Esophagus (tissue), 2 donors: Measurements from ENCODE around the gene PER1. TPM values are rescaled to one million over a fixed set of nuclear protein-coding genes. Genes with fewer than 3 reads are reported as not detected.
A peak's percentile ranks its signal among the peaks of the same experiment; 100 is the strongest.

ENCODE experiments used
- H3K27ac ChIP-seq, 2 donors: one replicate each; pipeline ENCODE4 v1.5.1; 2013; ENCODE audit warnings: low read depth in 2 of 2, mild to moderate bottlenecking in 2 of 2, inconsistent platforms in 1 of 2, low read length in 1 of 2, moderate library complexity in 1 of 2
- H3K27me3 ChIP-seq, 2 donors: one replicate each; pipeline ENCODE4 v1.6.1; 2013; ENCODE audit warnings: low read length in 2 of 2, control low read depth in 1 of 2, mild to moderate bottlenecking in 1 of 2; ENCODE audit not compliant: insufficient read depth in 2 of 2, control insufficient read depth in 1 of 2
- H3K36me3 ChIP-seq, 2 donors: one replicate each; pipeline ENCODE4 v1.6.1; 2013; ENCODE audit warnings: low read length in 1 of 2; ENCODE audit not compliant: control insufficient read depth in 2 of 2, insufficient read depth in 2 of 2
- H3K4me1 ChIP-seq, 2 donors: one replicate each; pipeline ENCODE4 v1.6.1; 2013; ENCODE audit warnings: low read length in 1 of 2; ENCODE audit not compliant: control insufficient read depth in 2 of 2, insufficient read depth in 2 of 2
- H3K4me3 ChIP-seq, 2 donors: one replicate each; pipeline ENCODE4 v1.5.1; 2013; ENCODE audit warnings: low read length in 2 of 2, mild to moderate bottlenecking in 2 of 2, low read depth in 1 of 2, moderate library complexity in 1 of 2
- H3K9me3 ChIP-seq, 2 donors: one replicate each; pipeline ENCODE4 v1.6.1; 2013; ENCODE audit warnings: mild to moderate bottlenecking in 2 of 2, low read depth in 1 of 2, low read length in 1 of 2, moderate library complexity in 1 of 2; ENCODE audit not compliant: control insufficient read depth in 2 of 2, insufficient read depth in 1 of 2
- WGBS, 2 donors: extraction: QIAGEN DNeasy Blood & Tissue Kit; methylation state at CpG; one replicate each; pipeline ENCODE4 v1.1.7; 2013; 5-methylcytosine and 5-hydroxymethylcytosine counted together
- polyA plus RNA-seq, 2 donors: library from polyadenylated mRNA; stranded (reverse); fragments of 200-250 nt; gene quantifications; one replicate each; pipeline ENCODE4 v1.2.3, GENCODE V29; 2013
- donor health status: healthy with polysubstance abuse.
- donor health status: Bipolar disorder and iron deficiency.

Gene PER1
- polyA plus RNA-seq, 2 donors = 44.7 to 85.2 TPM

DNA sequence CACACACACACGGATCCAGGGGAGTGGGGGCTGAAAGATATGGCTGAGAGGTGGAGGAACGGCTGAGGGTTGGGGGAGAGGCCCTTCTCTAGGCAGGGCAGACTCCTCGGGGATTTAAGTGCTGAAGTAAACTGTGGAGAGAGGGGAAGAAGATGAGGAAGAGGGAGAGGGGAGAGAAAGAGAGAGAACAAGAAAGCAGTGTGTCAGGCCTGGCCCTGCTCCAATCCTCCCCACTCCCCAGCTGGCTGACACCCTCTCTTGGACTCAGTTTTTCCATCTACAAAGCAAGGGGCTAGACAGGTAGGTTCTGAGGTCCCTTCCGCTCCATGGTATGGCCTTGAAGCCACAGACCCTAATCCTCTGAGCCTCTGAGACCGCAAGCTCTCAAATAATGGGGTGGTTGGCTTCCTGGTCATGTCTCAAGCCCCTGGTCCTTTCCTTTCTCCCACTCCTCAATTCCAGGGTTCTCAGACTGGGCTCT lies 8.6 kb upstream of the PER1 start:
- Histone ChIP-seq H3K36me3 (peaks cover 0 to 15% of the 10 kb centered on the region in 2 donors), H3K4me3 (no peak overlapping the region), H3K27me3 (no peaks in the 10 kb centered on the region), H3K9me3 (no peaks in the 10 kb centered on the region), H3K4me1 (peaks cover 3 to 24% of the 10 kb centered on the region in 2 donors), H3K27ac (peak overlapping the region; percentile 63 to 86)
- 50 to 51% methylated on average over 5 of the region's 5 CpGs for WGBS, 2 donors

DNA sequence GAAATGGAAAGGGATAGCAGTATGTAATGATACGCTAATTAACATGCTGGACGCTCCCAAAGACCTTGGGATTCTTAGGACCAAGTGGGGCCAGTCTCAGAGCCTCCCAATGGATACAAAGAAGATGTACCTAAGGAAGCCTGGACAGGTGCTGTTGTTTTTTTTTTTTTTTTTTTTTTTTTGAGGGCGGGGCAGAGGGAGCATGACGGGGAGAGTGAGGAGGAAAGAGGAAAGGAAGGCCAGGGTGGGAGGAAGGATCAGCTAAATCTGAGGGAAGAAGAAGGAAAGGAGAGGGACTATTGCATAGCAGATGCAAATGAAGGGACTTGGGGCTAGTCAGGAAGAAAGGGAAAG lies 8.0 kb upstream of the PER1 start:
- WGBS, 2 donors = 71 to 85% methylated on average over 2 to 4 of the region's 4 CpGs
- no peak overlapping the region for H3K4me3 ChIP-seq
- H3K27me3 ChIP-seq = no peaks in the 10 kb centered on the region
- peaks cover 0 to 15% of the 10 kb centered on the region in 2 donors for H3K36me3 ChIP-seq
- peak overlapping the region; percentile 33 to 53 for H3K27ac ChIP-seq
- H3K9me3 ChIP-seq = no peaks in the 10 kb centered on the region
- H3K4me1 ChIP-seq = peaks cover 3 to 24% of the 10 kb centered on the region in 2 donors

DNA sequence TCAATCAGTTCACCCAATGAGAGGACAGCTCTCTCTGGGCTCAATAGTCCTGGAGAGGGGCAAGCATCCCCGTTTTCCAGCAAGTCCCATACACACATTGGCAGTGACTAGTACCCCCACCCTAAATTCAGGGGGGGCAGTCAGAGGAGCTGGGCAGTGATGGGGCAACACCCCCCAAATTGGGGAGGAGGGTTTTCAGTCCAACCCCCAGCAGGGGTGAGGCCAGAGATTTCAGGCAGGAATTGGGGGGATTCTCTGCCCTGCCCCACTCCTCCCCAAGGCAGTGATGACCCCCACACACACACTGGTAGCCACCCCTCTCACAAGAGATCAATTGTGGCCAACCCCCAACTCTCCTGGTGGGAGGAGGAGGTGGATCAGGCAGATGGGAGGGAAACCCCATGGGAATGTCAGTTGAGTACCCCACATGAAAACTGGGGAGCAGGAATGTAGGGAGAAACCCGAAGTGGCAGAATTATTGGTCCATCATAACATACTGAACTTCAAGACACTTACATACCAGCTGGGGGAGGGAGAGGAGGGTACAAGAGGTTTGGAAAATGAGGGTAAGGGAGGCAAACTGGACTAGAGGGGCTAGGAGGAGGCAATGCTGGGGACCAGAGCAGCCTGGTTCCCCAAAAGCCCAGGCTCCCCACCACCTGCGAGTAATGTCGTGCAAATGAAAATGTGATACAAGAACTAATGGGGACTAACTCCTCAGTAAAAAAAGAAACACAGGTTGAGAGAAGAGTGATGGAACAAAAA lies 7.4 kb upstream of the PER1 start:
- H3K36me3 ChIP-seq = peaks cover 0 to 15% of the 10 kb centered on the region in 2 donors
- H3K27me3 ChIP-seq = no peaks in the 10 kb centered on the region
- H3K4me1 ChIP-seq = peaks cover 3 to 26% of the 10 kb centered on the region in 2 donors
- H3K4me3 ChIP-seq = no peak overlapping the region
- 68 to 74% methylated on average over 4 of the region's 4 CpGs for WGBS, 2 donors
- no peaks in the 10 kb centered on the region for H3K9me3 ChIP-seq
- peak overlapping the region; percentile 53 to 66 for H3K27ac ChIP-seq

DNA sequence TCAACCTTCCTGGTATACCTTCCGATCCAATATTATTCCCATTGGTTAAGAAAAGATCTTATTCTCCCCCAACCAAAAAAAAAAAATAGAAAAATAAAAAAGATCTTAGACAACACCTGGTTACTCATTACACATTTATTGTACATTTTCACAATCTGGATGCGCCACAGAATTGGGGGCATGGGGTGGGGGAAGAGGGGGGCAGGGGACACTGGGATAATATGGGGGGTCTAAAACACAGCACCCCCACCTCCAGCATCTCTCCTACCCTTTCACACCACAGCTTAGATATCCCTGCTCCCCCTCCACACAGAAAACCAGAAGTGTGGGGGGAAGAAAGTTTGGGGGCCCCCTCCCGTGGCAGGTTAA lies 6.8 kb upstream of the PER1 start:
- Histone ChIP-seq H3K4me1 (peaks cover 3 to 27% of the 10 kb centered on the region in 2 donors), H3K36me3 (peaks cover 0 to 15% of the 10 kb centered on the region in 2 donors), H3K27me3 (no peaks in the 10 kb centered on the region), H3K27ac (peak overlapping the region; percentile 66 to 93), H3K9me3 (no peaks in the 10 kb centered on the region), H3K4me3 (no peak overlapping the region)
- WGBS, 2 donors = 60 to 64% methylated on average over 3 of the region's 3 CpGs

GRCh38 chr17:8158267-8159031 lies 6.2 kb upstream of the PER1 start:
- Histone ChIP-seq H3K9me3 (no peaks in the 10 kb centered on the region), H3K4me1 (peaks cover 3 to 24% of the 10 kb centered on the region in 2 donors), H3K27ac (peak overlapping the region; percentile 93 to 96), H3K4me3 (peak overlapping the region in 1 of 2 donors; percentile 10), H3K36me3 (peaks cover 0 to 15% of the 10 kb centered on the region in 2 donors), H3K27me3 (no peaks in the 10 kb centered on the region)
- 40 to 45% methylated on average over 20 of the region's 20 CpGs for WGBS, 2 donors

DNA sequence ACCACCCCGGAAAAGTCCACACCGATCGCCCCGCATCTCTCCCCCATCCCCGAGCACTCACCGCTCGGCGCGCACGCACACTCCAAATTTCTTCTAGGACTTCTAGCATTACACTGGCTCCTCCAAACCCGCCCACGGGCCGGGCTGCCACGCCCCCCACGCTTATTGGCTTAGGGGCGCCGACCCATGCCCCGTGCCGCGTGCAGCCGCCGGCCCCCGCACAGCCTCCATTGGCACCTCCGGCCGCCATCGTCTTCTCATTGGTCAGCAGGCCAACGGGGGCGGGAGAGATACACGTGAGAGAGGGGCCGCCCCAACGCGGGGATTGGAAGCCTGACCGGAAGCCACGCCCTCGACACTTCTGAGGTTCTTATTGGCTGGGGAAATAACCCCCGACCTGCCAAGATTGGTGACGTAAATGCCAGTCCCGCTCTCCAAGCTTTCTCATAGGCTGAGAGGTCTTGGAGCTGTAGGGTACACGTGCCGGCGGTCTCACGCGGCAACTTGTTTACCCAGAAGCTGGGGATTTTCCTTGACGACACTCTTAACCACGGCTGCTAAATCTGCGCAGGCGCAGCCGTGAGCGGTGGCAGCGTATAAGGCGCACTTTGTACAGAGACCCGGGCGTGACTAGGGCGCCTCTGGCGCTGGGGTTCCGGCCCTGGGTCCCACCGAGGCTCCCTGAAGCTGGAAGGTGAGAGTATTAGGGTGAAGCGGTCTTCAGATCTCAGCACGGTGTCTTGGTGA lies 4.2 kb upstream of the PER1 start:
- H3K9me3 ChIP-seq = no peaks in the 10 kb centered on the region
- H3K27me3 ChIP-seq = no peaks in the 10 kb centered on the region
- peaks cover 0 to 10% of the 10 kb centered on the region in 2 donors for H3K36me3 ChIP-seq
- H3K4me1 ChIP-seq = peaks cover 0 to 18% of the 10 kb centered on the region in 2 donors
- peak overlapping the region; percentile 100 for H3K27ac ChIP-seq
- 0 to 1% methylated on average over 59 of the region's 59 CpGs for WGBS, 2 donors
- peak overlapping the region; percentile 85 to 87 for H3K4me3 ChIP-seq

DNA sequence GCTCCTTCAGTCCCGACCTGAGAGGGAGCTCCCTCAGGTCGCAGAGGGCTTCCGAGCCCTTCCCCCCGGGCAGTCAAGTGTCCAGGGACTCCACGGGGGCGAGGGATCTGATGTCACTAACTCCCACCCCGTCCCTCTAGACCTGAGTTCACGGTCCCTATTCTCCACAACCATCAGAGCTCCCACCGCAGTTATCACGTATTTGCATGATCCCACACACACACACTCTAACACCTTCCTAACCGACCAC lies 3.7 kb upstream of the PER1 start:
- peaks cover 0 to 7% of the 10 kb centered on the region in 2 donors for H3K36me3 ChIP-seq
- H3K4me1 ChIP-seq = peaks cover 0 to 19% of the 10 kb centered on the region in 2 donors
- 1% methylated on average over 11 of the region's 11 CpGs for WGBS, 2 donors
- H3K27me3 ChIP-seq = no peaks in the 10 kb centered on the region
- no peaks in the 10 kb centered on the region for H3K9me3 ChIP-seq
- H3K4me3 ChIP-seq = peak overlapping the region; percentile 85 to 87
- H3K27ac ChIP-seq = peak overlapping the region; percentile 100

DNA sequence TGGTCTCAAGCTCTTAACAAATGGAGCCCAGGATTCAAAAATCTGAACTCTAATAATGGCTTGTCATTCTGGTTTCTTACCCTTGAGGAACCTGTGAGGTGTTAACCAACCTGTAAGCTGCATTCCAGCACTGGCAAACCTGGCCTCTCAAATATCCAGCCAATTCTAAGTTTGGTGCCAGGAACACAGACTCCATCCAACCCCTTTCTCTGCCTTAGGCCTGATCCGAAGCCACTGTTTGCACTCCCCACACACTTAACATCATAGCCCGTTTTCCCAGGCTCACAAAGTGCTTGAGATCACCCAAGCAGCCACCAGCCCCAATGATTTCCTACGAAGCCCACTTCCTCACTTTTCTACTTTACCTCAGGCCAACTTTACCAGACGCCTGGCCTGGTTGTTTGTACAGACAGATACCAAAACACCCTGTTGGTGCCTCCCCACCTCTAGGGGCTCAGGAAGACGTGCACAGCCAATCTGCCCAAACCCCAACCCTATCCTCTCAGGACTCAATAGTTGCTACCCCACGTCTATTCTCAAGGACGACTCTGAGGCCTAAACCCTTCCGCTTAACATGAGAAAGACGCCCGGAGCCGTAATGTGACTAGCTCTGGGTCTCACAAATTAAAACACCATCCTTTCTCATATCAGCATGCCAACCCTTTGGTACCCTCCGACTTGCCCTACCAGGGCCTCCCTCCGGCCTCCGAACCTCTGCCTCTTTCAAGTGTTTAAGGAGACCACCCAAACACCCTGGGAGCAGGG lies 3.2 kb upstream of the PER1 start:
- H3K27ac ChIP-seq = peak overlapping the region; percentile 100
- H3K36me3 ChIP-seq = peaks cover 0 to 6% of the 10 kb centered on the region in 2 donors
- no peaks in the 10 kb centered on the region for H3K27me3 ChIP-seq
- 15% methylated on average over 14 of the region's 14 CpGs for WGBS, 2 donors
- peak overlapping the region; percentile 85 to 87 for H3K4me3 ChIP-seq
- no peaks in the 10 kb centered on the region for H3K9me3 ChIP-seq
- peaks cover 1 to 23% of the 10 kb centered on the region in 2 donors for H3K4me1 ChIP-seq

DNA sequence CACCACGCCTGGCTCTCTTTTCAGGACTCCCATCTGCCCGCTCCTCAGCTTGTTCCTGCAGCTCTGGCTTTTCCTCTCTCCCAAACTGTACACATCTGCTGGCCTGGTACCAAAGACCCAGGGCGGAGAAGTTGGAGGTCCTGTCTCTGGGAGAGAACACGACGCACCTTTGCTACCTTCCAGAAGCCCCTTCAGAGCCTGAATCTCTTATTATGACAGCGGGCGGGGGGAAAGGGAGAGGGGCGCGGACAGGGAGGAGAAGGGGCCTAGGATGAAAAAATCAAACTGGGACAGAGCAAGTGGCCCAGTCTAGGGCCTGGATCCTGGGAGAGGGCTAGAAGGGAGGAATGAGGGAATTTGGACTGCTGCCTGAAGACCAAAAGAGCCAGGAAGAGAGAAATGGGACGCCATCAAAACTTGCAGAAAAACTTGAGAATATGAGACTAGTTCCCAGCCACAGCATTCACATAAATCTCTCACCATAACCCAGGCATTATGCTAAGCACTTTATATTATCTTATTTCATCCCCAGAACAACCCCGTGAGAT lies 2.5 kb upstream of the PER1 start:
- H3K9me3 ChIP-seq = no peaks in the 10 kb centered on the region
- peaks cover 2 to 11% of the 10 kb centered on the region in 2 donors for H3K36me3 ChIP-seq
- peak overlapping the region; percentile 85 to 87 for H3K4me3 ChIP-seq
- WGBS, 2 donors = 19 to 31% methylated on average over 11 of the region's 11 CpGs
- peaks cover 2 to 27% of the 10 kb centered on the region in 2 donors for H3K4me1 ChIP-seq
- H3K27me3 ChIP-seq = no peaks in the 10 kb centered on the region
- peak overlapping the region; percentile 100 for H3K27ac ChIP-seq
